ENCODE measurements around the gene TOR1B.
"Not testable (repeated sequence)": the region's sequence is repeated elsewhere in the genome, so short reads cannot be mapped to it uniquely, and the experiment has no call there.

TOR1B gene

DNA sequence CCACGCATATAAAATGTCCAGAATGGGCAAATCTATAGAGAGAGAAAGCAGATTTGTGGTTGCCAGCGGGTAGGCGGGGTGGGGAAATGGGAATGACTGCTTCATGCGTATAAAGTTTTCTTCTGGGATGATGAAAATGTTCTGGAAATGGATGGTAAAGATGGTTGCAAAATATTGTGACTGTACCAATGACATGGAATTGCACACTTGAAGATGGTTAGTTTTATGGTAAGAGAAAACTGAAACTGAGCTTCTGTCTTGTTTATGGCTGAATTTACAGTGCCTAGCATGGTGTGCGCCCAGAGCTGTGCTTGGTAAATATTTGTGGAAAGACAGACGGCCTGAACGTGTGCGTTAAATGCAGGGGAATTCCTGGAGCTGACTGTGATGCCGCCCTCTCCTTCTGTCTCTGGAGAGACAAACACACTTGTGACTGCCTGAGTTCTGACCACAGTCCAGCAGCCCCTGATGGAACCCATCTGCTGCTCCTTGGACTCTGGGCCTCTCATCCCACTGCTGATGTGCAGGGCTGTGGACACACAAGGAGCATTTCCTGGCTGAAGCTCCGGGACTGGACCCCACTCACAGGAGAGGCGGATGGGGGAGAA lies 41.6 kb upstream of the TOR1B start:
- Histone ChIP-seq H3K79me2 (ENCODE audit: control insufficient read depth, low read length) (no peaks in the 10 kb centered on the region), H3K9me3 (ENCODE audit: control insufficient read depth, insufficient read depth, low read length) (no peaks in the 10 kb centered on the region), H3K36me3 (ENCODE audit: control insufficient read depth, low read length) (no peaks in the 10 kb centered on the region), H3K4me3 (ENCODE audit: low read length) (no peak overlapping the region), H3K27me3 (ENCODE audit: control insufficient read depth, low read length) (peaks cover 8% of the 10 kb centered on the region), H3F3A (ENCODE audit: control insufficient read depth, insufficient read depth) (no peaks in the 10 kb centered on the region), H3K4me2 (ENCODE audit: low read length) (no peak overlapping the region), H4K20me1 (ENCODE audit: control insufficient read depth, insufficient read depth, low read depth, low read length) (no peaks in the 10 kb centered on the region), H3K4me1 (ENCODE audit: control insufficient read depth, low read length) (no peaks in the 10 kb centered on the region), H3K9me2 (replicated peaks; ENCODE audit: control insufficient read depth, low read length) (no peaks in the 10 kb centered on the region), H3K27ac (ENCODE audit: low read depth, low read length) (no peak overlapping the region)
- TF ChIP-seq, protein P1, sequence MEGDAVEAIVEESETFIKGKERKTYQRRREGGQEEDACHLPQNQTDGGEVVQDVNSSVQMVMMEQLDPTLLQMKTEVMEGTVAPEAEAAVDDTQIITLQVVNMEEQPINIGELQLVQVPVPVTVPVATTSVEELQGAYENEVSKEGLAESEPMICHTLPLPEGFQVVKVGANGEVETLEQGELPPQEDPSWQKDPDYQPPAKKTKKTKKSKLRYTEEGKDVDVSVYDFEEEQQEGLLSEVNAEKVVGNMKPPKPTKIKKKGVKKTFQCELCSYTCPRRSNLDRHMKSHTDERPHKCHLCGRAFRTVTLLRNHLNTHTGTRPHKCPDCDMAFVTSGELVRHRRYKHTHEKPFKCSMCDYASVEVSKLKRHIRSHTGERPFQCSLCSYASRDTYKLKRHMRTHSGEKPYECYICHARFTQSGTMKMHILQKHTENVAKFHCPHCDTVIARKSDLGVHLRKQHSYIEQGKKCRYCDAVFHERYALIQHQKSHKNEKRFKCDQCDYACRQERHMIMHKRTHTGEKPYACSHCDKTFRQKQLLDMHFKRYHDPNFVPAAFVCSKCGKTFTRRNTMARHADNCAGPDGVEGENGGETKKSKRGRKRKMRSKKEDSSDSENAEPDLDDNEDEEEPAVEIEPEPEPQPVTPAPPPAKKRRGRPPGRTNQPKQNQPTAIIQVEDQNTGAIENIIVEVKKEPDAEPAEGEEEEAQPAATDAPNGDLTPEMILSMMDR (IDR thresholded peaks at IDR 0.05; ENCODE audit: low read depth, low read length, poor library complexity, severe bottlenecking) = no peak
- TF ChIP-seq EZH2phosphoT487 (IDR thresholded peaks at IDR 0.05; ENCODE audit: borderline replicate concordance, low read length) = no peak

DNA sequence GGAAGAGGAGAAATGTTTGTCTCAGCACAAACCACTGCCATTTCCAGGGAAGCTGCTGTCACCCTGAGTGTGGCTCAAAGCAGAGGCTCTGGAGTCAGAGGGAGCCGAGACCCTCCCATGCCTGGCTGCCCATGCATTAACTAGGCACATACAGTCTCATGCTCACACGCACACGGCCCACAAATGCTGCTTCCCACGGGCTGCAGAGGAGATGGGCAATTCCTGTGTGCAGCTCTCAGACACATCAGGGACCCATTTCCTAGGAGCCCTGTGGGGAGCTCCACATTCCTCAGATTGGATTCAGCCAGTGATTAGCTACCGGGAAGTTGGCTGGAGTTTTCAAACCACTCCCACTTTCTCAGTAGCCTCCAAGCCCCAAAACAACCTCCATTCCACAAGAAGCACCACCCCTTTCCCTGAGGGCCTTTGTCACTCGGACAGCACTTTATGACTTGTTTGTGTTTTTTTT lies 41.0 kb upstream of the TOR1B start:
- Histone ChIP-seq H3K9me2 (replicated peaks; ENCODE audit: control insufficient read depth, low read length) (no peaks in the 10 kb centered on the region), H3K4me1 (ENCODE audit: control insufficient read depth, low read length) (no peaks in the 10 kb centered on the region), H3K79me2 (ENCODE audit: control insufficient read depth, low read length) (no peaks in the 10 kb centered on the region), H3F3A (ENCODE audit: control insufficient read depth, insufficient read depth) (no peaks in the 10 kb centered on the region), H3K4me3 (ENCODE audit: low read length) (no peak overlapping the region), H3K4me2 (ENCODE audit: low read length) (no peak overlapping the region), H3K36me3 (ENCODE audit: control insufficient read depth, low read length) (no peaks in the 10 kb centered on the region), H3K9me3 (ENCODE audit: control insufficient read depth, insufficient read depth, low read length) (no peaks in the 10 kb centered on the region), H4K20me1 (ENCODE audit: control insufficient read depth, insufficient read depth, low read depth, low read length) (no peaks in the 10 kb centered on the region), H3K27ac (ENCODE audit: low read depth, low read length) (no peak overlapping the region), H3K27me3 (ENCODE audit: control insufficient read depth, low read length) (peaks cover 8% of the 10 kb centered on the region)
- TF ChIP-seq EZH2phosphoT487 (IDR thresholded peaks at IDR 0.05; ENCODE audit: borderline replicate concordance, low read length) = no peak
- TF ChIP-seq, protein P1 (IDR thresholded peaks at IDR 0.05; ENCODE audit: low read depth, low read length, poor library complexity, severe bottlenecking) = no peak

DNA sequence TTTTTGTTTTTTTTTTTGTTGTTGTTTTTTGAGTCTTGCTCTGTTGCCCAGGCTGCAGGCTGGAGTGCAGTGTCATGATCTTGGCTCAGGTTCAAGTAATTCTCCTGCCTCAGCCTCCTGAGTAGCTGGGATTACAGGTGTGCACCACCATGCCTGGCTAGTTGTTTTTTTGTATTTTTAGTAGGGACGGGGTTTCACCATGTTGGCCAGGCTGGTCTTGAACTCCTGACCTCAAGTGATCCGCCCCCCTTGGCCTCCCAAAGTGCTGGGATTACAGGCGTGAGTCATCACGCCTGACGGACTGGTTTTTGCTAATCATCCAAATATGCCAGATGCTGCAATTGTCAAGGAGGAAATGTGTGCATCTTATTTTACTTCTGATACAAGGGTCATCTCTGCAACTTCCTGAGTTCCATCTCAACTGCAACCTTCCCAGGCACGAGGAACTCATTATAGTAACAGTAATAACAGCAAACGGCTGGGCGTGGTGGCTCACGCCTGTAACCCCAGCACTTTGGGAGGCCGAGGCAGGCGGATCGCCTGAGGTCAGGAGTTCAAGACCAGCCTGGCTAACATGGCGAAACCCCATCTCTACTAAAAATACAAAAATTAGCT lies 40.5 kb upstream of the TOR1B start:
- not testable (repeated sequence) for H3K27ac ChIP-seq (ENCODE audit: low read depth, low read length); H3K4me2 ChIP-seq (ENCODE audit: low read length); H3K36me3 ChIP-seq (ENCODE audit: control insufficient read depth, low read length); H3K9me2 ChIP-seq (replicated peaks; ENCODE audit: control insufficient read depth, low read length); H3K9me3 ChIP-seq (ENCODE audit: control insufficient read depth, insufficient read depth, low read length); H3K4me3 ChIP-seq (ENCODE audit: low read length); H4K20me1 ChIP-seq (ENCODE audit: control insufficient read depth, insufficient read depth, low read depth, low read length); H3K79me2 ChIP-seq (ENCODE audit: control insufficient read depth, low read length); H3F3A ChIP-seq (ENCODE audit: control insufficient read depth, insufficient read depth); H3K27me3 ChIP-seq (ENCODE audit: control insufficient read depth, low read length); H3K4me1 ChIP-seq (ENCODE audit: control insufficient read depth, low read length)

Measured in DOHH2 (cell line).